Activated CD4-positive, alpha-beta memory T cell treated with anti-CD3 and anti-CD28 coated beads for 36 hours (primary cell): ENCODE measurements around the gene ABCA3. TPM values are rescaled to one million over a fixed set of nuclear protein-coding genes. Genes with fewer than 3 reads are reported as not detected.
"Not testable (repeated sequence)": the region's sequence is repeated elsewhere in the genome, so short reads cannot be mapped to it uniquely, and the experiment has no call there.

Experiments
- CTCF ChIA-PET: fragments of 350-600 bp; sonication (Branson Sonifier 250); formaldehyde crosslinking; loops from one replicate; lab custom pipeline; 2021; ENCODE audit warnings: antibody characterized with exemption, inconsistent platforms; lab: Charles Lee
- POLR2A ChIA-PET: fragments of 350-600 bp; sonication (Branson Sonifier 250); formaldehyde crosslinking; loops from one replicate; lab custom pipeline; 2021; ENCODE audit warnings: antibody characterized with exemption; lab: Charles Lee
- DNase-seq: peaks from one replicate; pipeline ENCODE4 v3.0.0-alpha.2; 2020
- H3K27ac Mint-ChIP-seq: one replicate; pipeline ENCODE4 v1.8.0; 2021; ENCODE audit warnings: mixed read lengths
- H3K27me3 Mint-ChIP-seq: one replicate; pipeline ENCODE4 v1.8.0; 2021; ENCODE audit warnings: mixed read lengths
- H3K36me3 Mint-ChIP-seq: one replicate; pipeline ENCODE4 v1.8.0; 2021; ENCODE audit warnings: mixed read lengths
- H3K4me1 Mint-ChIP-seq: one replicate; pipeline ENCODE4 v1.8.0; 2021; ENCODE audit warnings: low read depth, mixed read lengths
- H3K4me3 Mint-ChIP-seq: one replicate; pipeline ENCODE4 v1.8.0; 2021; ENCODE audit warnings: mild to moderate bottlenecking, mixed read lengths
- H3K9me3 Mint-ChIP-seq: one replicate; pipeline ENCODE4 v1.8.0; 2021; ENCODE audit warnings: mixed read lengths
- intact Hi-C: fragments of 100-400 bp; cut with micrococcal nuclease; formaldehyde crosslinking; loops from one replicate; pipeline ENCODE4 v1.15.1; 2023
- total RNA-seq, 2 experiments: library from RNA; stranded (reverse); gene quantifications; one replicate each; pipeline ENCODE4 v1.2.3, GENCODE V29; 2021

ABCA3 gene
- total RNA-seq, 2 experiments from 2014 or later, result 6.1 to 6.4 TPM

- Mint-ChIP-seq H3K27me3 (no peaks in the 10 kb centered on the region), H3K4me1 (peaks cover 20% of the 10 kb centered on the region), H3K9me3 (no peaks in the 10 kb centered on the region), H3K4me3 (no peak overlapping the region), H3K27ac (no peak overlapping the region), H3K36me3 (peaks cover 15% of the 10 kb centered on the region)
- intact Hi-C loops, result no loop called here
- POLR2A ChIA-PET, result interaction anchor here (1.0 to 2.3 kb wide), 2 partner anchors 9 to 19 kb away, joined by 3 to 12 read pairs; partner anchors contain the start of gene ECI1
- CTCF ChIA-PET, result no interaction called here
- no peak for DNase-seq
These were observed 69.7 kb downstream of the ABCA3 start for GRCh38 chr16:2270588-2271470.

GRCh38 chr16:2270070-2270462, 70.5 kb downstream of the ABCA3 start:
- Mint-ChIP-seq H3K4me1 (peaks cover 28% of the 10 kb centered on the region), H3K4me3 (no peak overlapping the region), H3K27ac (no peak overlapping the region), H3K9me3 (no peaks in the 10 kb centered on the region), H3K27me3 (no peaks in the 10 kb centered on the region), H3K36me3 (peaks cover 17% of the 10 kb centered on the region)
- ChIA-PET POLR2A (interaction anchor here (2.3 kb wide), 1 partner anchor 19 kb away, joined by 12 read pairs; the partner anchor contains the start of gene ECI1), CTCF (no interaction called here)
- DNase-seq, result no peak
- intact Hi-C loops, result no loop called here

- H3K36me3 Mint-ChIP-seq, result peaks cover 35% of the 10 kb centered on the region
- peak within 1 kb of the TSS; percentile 88 for H3K4me3 Mint-ChIP-seq
- POLR2A ChIA-PET, result interaction anchor here (0.6 to 2.3 kb wide), 4 partner anchors 17 to 1253 kb away, joined by 3 to 12 read pairs (median 3); partner anchors contain the start of genes AMDHD2, ECI1 and TRAF7
- peak within 1 kb of the TSS; percentile 97 for H3K27ac Mint-ChIP-seq
- H3K9me3 Mint-ChIP-seq, result no peaks in the 10 kb centered on the region
- CTCF ChIA-PET, result interaction anchor here (1.4 to 1.8 kb wide), 2 partner anchors 16 to 73 kb away, joined by 5 to 7 read pairs; no protein-coding TSS in a partner anchor
- DNase-seq, result peak; percentile 97
- no peaks in the 10 kb centered on the region for H3K27me3 Mint-ChIP-seq
- peaks cover 35% of the 10 kb centered on the region for H3K4me1 Mint-ChIP-seq
- intact Hi-C loops, result loop anchor here (2.0 to 5.0 kb wide), 5 partner anchors 17 to 161 kb away; partner anchors contain the start of genes CCNF, E4F1, ECI1 and PGP
These were observed 72.4 kb downstream of the ABCA3 start, which contains the start of gene RNPS1 for GRCh38 chr16:2267913-2268666. RNPS1 (minus strand) TSS chr16:2268126; CDS start chr16:2264643, 3,483 bp downstream.

GRCh38 chr16:2267505-2267912, 73.0 kb downstream of the ABCA3 start:
- H3K9me3 Mint-ChIP-seq, H3K27me3 Mint-ChIP-seq, CTCF ChIA-PET, DNase-seq: not testable (repeated sequence)
- POLR2A ChIA-PET, result interaction anchor here (2.4 kb wide), 1 partner anchor 16 kb away, joined by 10 read pairs; the partner anchor contains the start of gene ECI1
- Mint-ChIP-seq H3K36me3 (peaks cover 41% of the 10 kb centered on the region), H3K4me1 (peaks cover 35% of the 10 kb centered on the region), H3K27ac (peak overlapping the region; percentile 97), H3K4me3 (peak overlapping the region; percentile 88)
- intact Hi-C loops, result loop anchor here (5.0 kb wide), 1 partner anchor 110 kb away; the partner anchor contains the start of gene TRAF7

- H3K9me3 Mint-ChIP-seq, CTCF ChIA-PET, H3K27me3 Mint-ChIP-seq: not testable (repeated sequence)
- H3K27ac Mint-ChIP-seq, result peak overlapping the region; percentile 97
- H3K36me3 Mint-ChIP-seq, result peaks cover 47% of the 10 kb centered on the region
- DNase-seq, result peak; percentile 42
- peak overlapping the region; percentile 88 for H3K4me3 Mint-ChIP-seq
- peaks cover 35% of the 10 kb centered on the region for H3K4me1 Mint-ChIP-seq
- intact Hi-C loops, result loop anchor here (5.0 kb wide), 1 partner anchor 110 kb away; the partner anchor contains the start of gene TRAF7
- POLR2A ChIA-PET, result interaction anchor here (2.4 kb wide), 1 partner anchor 15 kb away, joined by 10 read pairs; the partner anchor contains the start of gene ECI1
These were observed 73.6 kb downstream of the ABCA3 start for GRCh38 chr16:2266887-2267286.

- DNase-seq, H3K27ac Mint-ChIP-seq, H3K9me3 Mint-ChIP-seq, H3K4me3 Mint-ChIP-seq, intact Hi-C loops, H3K27me3 Mint-ChIP-seq: not testable (repeated sequence)
- peaks cover 70% of the 10 kb centered on the region for H3K36me3 Mint-ChIP-seq
- peaks cover 26% of the 10 kb centered on the region for H3K4me1 Mint-ChIP-seq
- POLR2A ChIA-PET, result interaction anchor here (1.5 to 2.7 kb wide), 2 partner anchors 12 to 48 kb away, joined by 5 to 13 read pairs; partner anchors contain the start of genes ECI1 and PGP
- CTCF ChIA-PET, result interaction anchor here (1.1 to 1.4 kb wide), 2 partner anchors 12 to 82 kb away, joined by 4 to 5 read pairs; partner anchors contain the start of gene ECI1
These were observed 77.5 kb downstream of the ABCA3 start for GRCh38 chr16:2263026-2263425.

GRCh38 chr16:2260250-2260649, 80.3 kb downstream of the ABCA3 start:
- Mint-ChIP-seq H3K9me3 (no peaks in the 10 kb centered on the region), H3K4me3 (no peak overlapping the region), H3K27ac (no peak overlapping the region), H3K27me3 (no peaks in the 10 kb centered on the region), H3K4me1 (peaks cover 9% of the 10 kb centered on the region), H3K36me3 (peaks cover 78% of the 10 kb centered on the region)
- DNase-seq, result no peak
- ChIA-PET CTCF (no interaction called here), POLR2A (interaction anchor here (0.7 kb wide), 1 partner anchor 10 kb away, joined by 3 read pairs; no protein-coding TSS in a partner anchor)
- intact Hi-C loops, result no loop called here

GRCh38 chr16:2258530-2258929, 82.0 kb downstream of the ABCA3 start:
- H3K4me1 Mint-ChIP-seq, H3K4me3 Mint-ChIP-seq, H3K9me3 Mint-ChIP-seq, H3K27ac Mint-ChIP-seq, CTCF ChIA-PET, intact Hi-C loops, DNase-seq, H3K27me3 Mint-ChIP-seq: not testable (repeated sequence)
- POLR2A ChIA-PET, result interaction anchor here (1.2 kb wide), 1 partner anchor 11 kb away, joined by 3 read pairs; no protein-coding TSS in a partner anchor
- H3K36me3 Mint-ChIP-seq, result peaks cover 74% of the 10 kb centered on the region

- H3K9me3 Mint-ChIP-seq, result no peaks in the 10 kb centered on the region
- CTCF ChIA-PET, result no interaction called here
- H3K27ac Mint-ChIP-seq, result no peak overlapping the region
- intact Hi-C loops, result no loop called here
- H3K36me3 Mint-ChIP-seq, result peaks cover 72% of the 10 kb centered on the region
- no peaks in the 10 kb centered on the region for H3K4me1 Mint-ChIP-seq
- no peaks in the 10 kb centered on the region for H3K27me3 Mint-ChIP-seq
- no peak for DNase-seq
- POLR2A ChIA-PET, result interaction anchor here (1.2 kb wide), 1 partner anchor 10 kb away, joined by 3 read pairs; no protein-coding TSS in a partner anchor
- H3K4me3 Mint-ChIP-seq, result no peak overlapping the region
These were observed 82.8 kb downstream of the ABCA3 start for GRCh38 chr16:2257726-2258125.

- DNase-seq, result no peak
- ChIA-PET CTCF (no interaction called here), POLR2A (no interaction called here)
- H3K27ac Mint-ChIP-seq, result peak overlapping the region; percentile 30
- H3K9me3 Mint-ChIP-seq, result no peaks in the 10 kb centered on the region
- no peak overlapping the region for H3K4me3 Mint-ChIP-seq
- no peaks in the 10 kb centered on the region for H3K27me3 Mint-ChIP-seq
- peaks cover 63% of the 10 kb centered on the region for H3K36me3 Mint-ChIP-seq
- intact Hi-C loops, result no loop called here
- peaks cover 4% of the 10 kb centered on the region for H3K4me1 Mint-ChIP-seq
These were observed 83.9 kb downstream of the ABCA3 start for GRCh38 chr16:2256531-2257140.

- Mint-ChIP-seq H3K27me3 (no peaks in the 10 kb centered on the region), H3K36me3 (peaks cover 43% of the 10 kb centered on the region), H3K9me3 (no peaks in the 10 kb centered on the region), H3K27ac (peak overlapping the region; percentile 58), H3K4me1 (peaks cover 10% of the 10 kb centered on the region), H3K4me3 (no peak overlapping the region)
- ChIA-PET CTCF (interaction anchor here (4.0 kb wide), 1 partner anchor 58 kb away, joined by 31 read pairs; the partner anchor contains the start of gene CASKIN1), POLR2A (interaction anchor here (0.8 to 2.2 kb wide), 3 partner anchors 29 to 48 kb away, joined by 3 to 6 read pairs (median 3); partner anchors contain the start of gene MLST8)
- DNase-seq, result no peak
- intact Hi-C loops, result loop anchor here (5.0 kb wide), 1 partner anchor 46 kb away; the partner anchor contains the start of gene MLST8
These were observed 87.2 kb downstream of the ABCA3 start for GRCh38 chr16:2253293-2253692.
